ENCODE measurements around the gene ERCC6L2. TPM values are rescaled to one million over a fixed set of nuclear protein-coding genes. Genes with fewer than 3 reads are reported as not detected.

Gene ERCC6L2
- total and polyA plus RNA-seq, 2 experiments from 2014 or later = 33.5 to 80.6 TPM

DNA sequence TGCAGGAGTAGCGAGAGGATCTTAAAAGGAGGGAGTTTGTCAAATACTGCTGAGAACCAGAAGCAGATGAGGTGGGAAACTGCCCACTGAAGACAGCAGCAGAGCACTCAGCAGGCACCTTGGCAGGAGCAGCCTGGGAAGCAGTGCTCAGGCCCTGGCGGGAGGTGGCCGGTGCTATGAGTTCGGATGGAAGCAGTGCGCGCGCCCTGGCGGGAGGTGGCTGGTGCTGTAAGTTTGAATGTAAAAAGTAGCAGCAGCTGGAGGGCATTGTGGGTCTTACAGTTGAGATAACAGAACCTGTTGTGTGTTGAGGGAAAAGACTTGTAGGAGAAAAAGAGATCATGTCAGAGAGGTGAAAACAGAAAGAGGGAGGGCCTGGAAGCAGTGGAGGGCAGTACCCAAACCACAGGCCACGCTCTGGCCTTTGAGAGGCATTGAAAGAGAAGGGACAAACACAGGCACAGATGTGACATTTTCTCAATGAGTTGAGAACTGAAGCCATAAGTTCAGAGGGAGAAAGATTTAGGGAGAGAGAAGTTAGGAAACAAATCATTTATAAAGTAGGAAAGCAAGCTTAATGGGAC is 130.9 kb downstream of the ERCC6L2 start:
- Histone ChIP-seq H2AFZ (no peak overlapping the region), H3K36me3 (ENCODE audit: insufficient read depth) (no peaks in the 10 kb centered on the region; the same call in 1 of the 2 replicates), H3K4me1 (ENCODE audit: insufficient read depth) (no peaks in the 10 kb centered on the region), H3K9me2 (ENCODE audit: insufficient read depth) (no peaks in the 10 kb centered on the region), H3K27ac (ENCODE audit: low read depth) (no peak overlapping the region), H3K4me2 (no peak overlapping the region), H4K20me1 (replicated peaks; ENCODE audit: insufficient read depth) (no peaks in the 10 kb centered on the region; the same call in 1 of the 2 replicates), H3K27me3 (ENCODE audit: insufficient read depth) (no peaks in the 10 kb centered on the region), H3F3A (replicated peaks; ENCODE audit: low read depth) (no peaks in the 10 kb centered on the region), H3K4me3 (no peak overlapping the region), H3K79me2 (replicated peaks; ENCODE audit: insufficient read depth) (no peaks in the 10 kb centered on the region)
- no peak for ATAC-seq
- Mint-ChIP-seq H3K27me3 (ENCODE audit: insufficient read depth, low read depth, poor library complexity) (no peaks in the 10 kb centered on the region), H3K4me3 (no peak overlapping the region), H3K9me3 (peaks cover 3% of the 10 kb centered on the region; the same call in 2 of the 3 replicates), H3K27ac (no peak overlapping the region), H3K4me1 (peaks cover 8% of the 10 kb centered on the region), H3K36me3 (ENCODE audit: low read depth) (peaks cover 25% of the 10 kb centered on the region)
- no peak for DNase-seq (ENCODE audit: low spot score)
- no peak for TF ChIP-seq STAT1 (IDR thresholded peaks at IDR 0.05; ENCODE audit: unreplicated experiment)
- TF ChIP-seq, protein P1, sequence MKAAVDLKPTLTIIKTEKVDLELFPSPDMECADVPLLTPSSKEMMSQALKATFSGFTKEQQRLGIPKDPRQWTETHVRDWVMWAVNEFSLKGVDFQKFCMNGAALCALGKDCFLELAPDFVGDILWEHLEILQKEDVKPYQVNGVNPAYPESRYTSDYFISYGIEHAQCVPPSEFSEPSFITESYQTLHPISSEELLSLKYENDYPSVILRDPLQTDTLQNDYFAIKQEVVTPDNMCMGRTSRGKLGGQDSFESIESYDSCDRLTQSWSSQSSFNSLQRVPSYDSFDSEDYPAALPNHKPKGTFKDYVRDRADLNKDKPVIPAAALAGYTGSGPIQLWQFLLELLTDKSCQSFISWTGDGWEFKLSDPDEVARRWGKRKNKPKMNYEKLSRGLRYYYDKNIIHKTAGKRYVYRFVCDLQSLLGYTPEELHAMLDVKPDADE (IDR thresholded peaks at IDR 0.05) = no peak
- no peak for TF ChIP-seq CTCF (conservative IDR thresholded peaks at IDR 0.05; ENCODE audit: low read depth in 2 of 2)
- TF ChIP-seq JUNB (IDR thresholded peaks at IDR 0.05; ENCODE audit: unreplicated experiment) = no peak
- TF ChIP-seq, protein P2, sequence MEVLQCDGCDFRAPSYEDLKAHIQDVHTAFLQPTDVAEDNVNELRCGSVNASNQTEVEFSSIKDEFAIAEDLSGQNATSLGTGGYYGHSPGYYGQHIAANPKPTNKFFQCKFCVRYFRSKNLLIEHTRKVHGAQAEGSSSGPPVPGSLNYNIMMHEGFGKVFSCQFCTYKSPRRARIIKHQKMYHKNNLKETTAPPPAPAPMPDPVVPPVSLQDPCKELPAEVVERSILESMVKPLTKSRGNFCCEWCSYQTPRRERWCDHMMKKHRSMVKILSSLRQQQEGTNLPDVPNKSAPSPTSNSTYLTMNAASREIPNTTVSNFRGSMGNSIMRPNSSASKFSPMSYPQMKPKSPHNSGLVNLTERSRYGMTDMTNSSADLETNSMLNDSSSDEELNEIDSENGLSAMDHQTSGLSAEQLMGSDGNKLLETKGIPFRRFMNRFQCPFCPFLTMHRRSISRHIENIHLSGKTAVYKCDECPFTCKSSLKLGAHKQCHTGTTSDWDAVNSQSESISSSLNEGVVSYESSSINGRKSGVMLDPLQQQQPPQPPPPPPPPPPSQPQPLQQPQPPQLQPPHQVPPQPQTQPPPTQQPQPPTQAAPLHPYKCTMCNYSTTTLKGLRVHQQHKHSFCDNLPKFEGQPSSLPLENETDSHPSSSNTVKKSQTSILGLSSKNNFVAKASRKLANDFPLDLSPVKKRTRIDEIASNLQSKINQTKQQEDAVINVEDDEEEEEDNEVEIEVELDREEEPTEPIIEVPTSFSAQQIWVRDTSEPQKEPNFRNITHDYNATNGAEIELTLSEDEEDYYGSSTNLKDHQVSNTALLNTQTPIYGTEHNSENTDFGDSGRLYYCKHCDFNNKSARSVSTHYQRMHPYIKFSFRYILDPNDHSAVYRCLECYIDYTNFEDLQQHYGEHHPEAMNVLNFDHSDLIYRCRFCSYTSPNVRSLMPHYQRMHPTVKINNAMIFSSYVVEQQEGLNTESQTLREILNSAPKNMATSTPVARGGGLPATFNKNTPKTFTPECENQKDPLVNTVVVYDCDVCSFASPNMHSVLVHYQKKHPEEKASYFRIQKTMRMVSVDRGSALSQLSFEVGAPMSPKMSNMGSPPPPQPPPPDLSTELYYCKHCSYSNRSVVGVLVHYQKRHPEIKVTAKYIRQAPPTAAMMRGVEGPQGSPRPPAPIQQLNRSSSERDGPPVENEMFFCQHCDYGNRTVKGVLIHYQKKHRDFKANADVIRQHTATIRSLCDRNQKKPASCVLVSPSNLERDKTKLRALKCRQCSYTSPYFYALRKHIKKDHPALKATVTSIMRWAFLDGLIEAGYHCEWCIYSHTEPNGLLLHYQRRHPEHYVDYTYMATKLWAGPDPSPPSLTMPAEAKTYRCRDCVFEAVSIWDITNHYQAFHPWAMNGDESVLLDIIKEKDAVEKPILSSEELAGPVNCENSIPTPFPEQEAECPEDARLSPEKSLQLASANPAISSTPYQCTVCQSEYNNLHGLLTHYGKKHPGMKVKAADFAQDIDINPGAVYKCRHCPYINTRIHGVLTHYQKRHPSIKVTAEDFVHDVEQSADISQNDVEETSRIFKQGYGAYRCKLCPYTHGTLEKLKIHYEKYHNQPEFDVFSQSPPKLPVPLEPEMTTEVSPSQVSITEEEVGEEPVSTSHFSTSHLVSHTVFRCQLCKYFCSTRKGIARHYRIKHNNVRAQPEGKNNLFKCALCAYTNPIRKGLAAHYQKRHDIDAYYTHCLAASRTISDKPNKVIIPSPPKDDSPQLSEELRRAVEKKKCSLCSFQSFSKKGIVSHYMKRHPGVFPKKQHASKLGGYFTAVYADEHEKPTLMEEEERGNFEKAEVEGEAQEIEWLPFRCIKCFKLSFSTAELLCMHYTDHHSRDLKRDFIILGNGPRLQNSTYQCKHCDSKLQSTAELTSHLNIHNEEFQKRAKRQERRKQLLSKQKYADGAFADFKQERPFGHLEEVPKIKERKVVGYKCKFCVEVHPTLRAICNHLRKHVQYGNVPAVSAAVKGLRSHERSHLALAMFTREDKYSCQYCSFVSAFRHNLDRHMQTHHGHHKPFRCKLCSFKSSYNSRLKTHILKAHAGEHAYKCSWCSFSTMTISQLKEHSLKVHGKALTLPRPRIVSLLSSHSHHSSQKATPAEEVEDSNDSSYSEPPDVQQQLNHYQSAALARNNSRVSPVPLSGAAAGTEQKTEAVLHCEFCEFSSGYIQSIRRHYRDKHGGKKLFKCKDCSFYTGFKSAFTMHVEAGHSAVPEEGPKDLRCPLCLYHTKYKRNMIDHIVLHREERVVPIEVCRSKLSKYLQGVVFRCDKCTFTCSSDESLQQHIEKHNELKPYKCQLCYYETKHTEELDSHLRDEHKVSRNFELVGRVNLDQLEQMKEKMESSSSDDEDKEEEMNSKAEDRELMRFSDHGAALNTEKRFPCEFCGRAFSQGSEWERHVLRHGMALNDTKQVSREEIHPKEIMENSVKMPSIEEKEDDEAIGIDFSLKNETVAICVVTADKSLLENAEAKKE (CRISPR knock-in tag; IDR thresholded peaks at IDR 0.05) = no peak
- TF ChIP-seq CREB1 (CRISPR knock-in tag; IDR thresholded peaks at IDR 0.05; ENCODE audit: low read depth) = no peak
- no peak for TF ChIP-seq POLR2AphosphoS5 (IDR thresholded peaks at IDR 0.05; ENCODE audit: low read depth)
- no peak for TF ChIP-seq EZH2phosphoT487 (IDR thresholded peaks at IDR 0.05; ENCODE audit: unreplicated experiment)
- TF ChIP-seq, protein P3, sequence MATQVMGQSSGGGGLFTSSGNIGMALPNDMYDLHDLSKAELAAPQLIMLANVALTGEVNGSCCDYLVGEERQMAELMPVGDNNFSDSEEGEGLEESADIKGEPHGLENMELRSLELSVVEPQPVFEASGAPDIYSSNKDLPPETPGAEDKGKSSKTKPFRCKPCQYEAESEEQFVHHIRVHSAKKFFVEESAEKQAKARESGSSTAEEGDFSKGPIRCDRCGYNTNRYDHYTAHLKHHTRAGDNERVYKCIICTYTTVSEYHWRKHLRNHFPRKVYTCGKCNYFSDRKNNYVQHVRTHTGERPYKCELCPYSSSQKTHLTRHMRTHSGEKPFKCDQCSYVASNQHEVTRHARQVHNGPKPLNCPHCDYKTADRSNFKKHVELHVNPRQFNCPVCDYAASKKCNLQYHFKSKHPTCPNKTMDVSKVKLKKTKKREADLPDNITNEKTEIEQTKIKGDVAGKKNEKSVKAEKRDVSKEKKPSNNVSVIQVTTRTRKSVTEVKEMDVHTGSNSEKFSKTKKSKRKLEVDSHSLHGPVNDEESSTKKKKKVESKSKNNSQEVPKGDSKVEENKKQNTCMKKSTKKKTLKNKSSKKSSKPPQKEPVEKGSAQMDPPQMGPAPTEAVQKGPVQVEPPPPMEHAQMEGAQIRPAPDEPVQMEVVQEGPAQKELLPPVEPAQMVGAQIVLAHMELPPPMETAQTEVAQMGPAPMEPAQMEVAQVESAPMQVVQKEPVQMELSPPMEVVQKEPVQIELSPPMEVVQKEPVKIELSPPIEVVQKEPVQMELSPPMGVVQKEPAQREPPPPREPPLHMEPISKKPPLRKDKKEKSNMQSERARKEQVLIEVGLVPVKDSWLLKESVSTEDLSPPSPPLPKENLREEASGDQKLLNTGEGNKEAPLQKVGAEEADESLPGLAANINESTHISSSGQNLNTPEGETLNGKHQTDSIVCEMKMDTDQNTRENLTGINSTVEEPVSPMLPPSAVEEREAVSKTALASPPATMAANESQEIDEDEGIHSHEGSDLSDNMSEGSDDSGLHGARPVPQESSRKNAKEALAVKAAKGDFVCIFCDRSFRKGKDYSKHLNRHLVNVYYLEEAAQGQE (IDR thresholded peaks at IDR 0.05; ENCODE audit: unreplicated experiment) = no peak
- TF ChIP-seq NANOG (IDR thresholded peaks at IDR 0.05; ENCODE audit: borderline replicate concordance) = no peak
- no peak for TF ChIP-seq ZNF114 (CRISPR knock-in tag; IDR thresholded peaks at IDR 0.05)
- TF ChIP-seq EZH2 (IDR thresholded peaks at IDR 0.05; ENCODE audit: low read depth, unreplicated experiment) = no peak
- TF ChIP-seq ZNF331 (CRISPR knock-in tag; IDR thresholded peaks at IDR 0.05; ENCODE audit: low read depth) = no peak
